Measurements from ENCODE around the gene KLRC4.

- TF ChIP-seq CTCF (IDR thresholded peaks at IDR 0.05): no peak
- TF ChIP-seq POLR2A (IDR thresholded peaks at IDR 0.05): no peak
- no peak for TF ChIP-seq EP300 (IDR thresholded peaks at IDR 0.05)
- TF ChIP-seq POLR2AphosphoS5 (IDR thresholded peaks at IDR 0.05): no peak
Measured at GRCh38 chr12:10358131-10358530, 51.4 kb downstream of the KLRC4 start.
